Gastrocnemius medialis (tissue), 4 donors: ENCODE measurements around the gene DOLPP1.

ENCODE experiments used
- POLR2A ChIP-seq, 2 donors: fragments of 450-650 bp; IDR thresholded peaks; one replicate each; pipeline ENCODE4 v1.6.1; 2017; ENCODE audit warnings: antibody characterized with exemption in 2 of 2, mild to moderate bottlenecking in 2 of 2, moderate library complexity in 2 of 2
- TF ChIP-seq, protein P1 (sequence below), 5 experiments: fragments of 450-650 bp in 3 of 5; fragments of 200-600 bp in 2 of 5; sonication (generic) in 2 of 5; IDR thresholded peaks in 4 of 5; conservative IDR thresholded peaks in 1 of 5; 1 replicate in 4 of 5; 2 replicates in 1 of 5; pipeline ENCODE4 v1.5.1; 2016 to 2019; ENCODE audit warnings: antibody characterized with exemption in 5 of 5, mild to moderate bottlenecking in 3 of 5, moderate library complexity in 3 of 5

DNA sequence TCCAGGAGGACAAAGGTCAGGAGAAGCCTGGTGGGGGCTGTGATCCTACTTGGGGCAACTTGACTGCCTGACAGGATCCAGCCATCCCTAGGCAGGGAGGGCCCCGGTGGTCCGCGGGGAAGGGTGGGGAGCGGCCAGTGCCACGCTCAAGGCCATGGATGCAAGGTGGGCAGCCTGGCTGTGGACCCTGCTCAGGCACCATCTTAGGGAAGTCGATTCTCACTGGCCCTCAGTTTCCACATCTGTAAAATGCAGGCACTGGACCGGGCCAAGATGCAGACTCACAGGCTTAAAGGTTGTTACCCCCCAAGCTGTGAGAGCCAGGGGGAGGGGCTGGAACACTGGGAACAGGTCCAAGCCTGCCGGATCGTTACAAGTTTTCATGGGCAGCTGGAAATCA lies 8.7 kb upstream of the DOLPP1 start:
- TF ChIP-seq, protein P1, sequence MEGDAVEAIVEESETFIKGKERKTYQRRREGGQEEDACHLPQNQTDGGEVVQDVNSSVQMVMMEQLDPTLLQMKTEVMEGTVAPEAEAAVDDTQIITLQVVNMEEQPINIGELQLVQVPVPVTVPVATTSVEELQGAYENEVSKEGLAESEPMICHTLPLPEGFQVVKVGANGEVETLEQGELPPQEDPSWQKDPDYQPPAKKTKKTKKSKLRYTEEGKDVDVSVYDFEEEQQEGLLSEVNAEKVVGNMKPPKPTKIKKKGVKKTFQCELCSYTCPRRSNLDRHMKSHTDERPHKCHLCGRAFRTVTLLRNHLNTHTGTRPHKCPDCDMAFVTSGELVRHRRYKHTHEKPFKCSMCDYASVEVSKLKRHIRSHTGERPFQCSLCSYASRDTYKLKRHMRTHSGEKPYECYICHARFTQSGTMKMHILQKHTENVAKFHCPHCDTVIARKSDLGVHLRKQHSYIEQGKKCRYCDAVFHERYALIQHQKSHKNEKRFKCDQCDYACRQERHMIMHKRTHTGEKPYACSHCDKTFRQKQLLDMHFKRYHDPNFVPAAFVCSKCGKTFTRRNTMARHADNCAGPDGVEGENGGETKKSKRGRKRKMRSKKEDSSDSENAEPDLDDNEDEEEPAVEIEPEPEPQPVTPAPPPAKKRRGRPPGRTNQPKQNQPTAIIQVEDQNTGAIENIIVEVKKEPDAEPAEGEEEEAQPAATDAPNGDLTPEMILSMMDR (IDR thresholded peaks at IDR 0.05 in 4 of 5, conservative IDR thresholded peaks at IDR 0.05 in 1 of 5), result no peak
- TF ChIP-seq POLR2A (IDR thresholded peaks at IDR 0.05), result no peak
